Activated T-helper 9 cell treated with anti-CD3 and anti-CD28 coated beads, Interleukin-2, amount 50 U/mL, for 16 hours (primary cell): ENCODE results near the gene EBP.
A peak's percentile ranks its signal among the peaks of the same experiment; 100 is the strongest.

ENCODE experiments used
- DNase-seq: peaks from one replicate; pipeline ENCODE4 v3.0.0-alpha.2; 2020; ENCODE audit warnings: low read depth

EBP gene

GRCh38 chrX:48521353-48522243 is at the start of gene EBP:
TSS of gene EBP (plus strand) at chrX:48521808. CDS start at chrX:48523772, 1,964 bp downstream.
- peak; percentile 89 for DNase-seq

DNA sequence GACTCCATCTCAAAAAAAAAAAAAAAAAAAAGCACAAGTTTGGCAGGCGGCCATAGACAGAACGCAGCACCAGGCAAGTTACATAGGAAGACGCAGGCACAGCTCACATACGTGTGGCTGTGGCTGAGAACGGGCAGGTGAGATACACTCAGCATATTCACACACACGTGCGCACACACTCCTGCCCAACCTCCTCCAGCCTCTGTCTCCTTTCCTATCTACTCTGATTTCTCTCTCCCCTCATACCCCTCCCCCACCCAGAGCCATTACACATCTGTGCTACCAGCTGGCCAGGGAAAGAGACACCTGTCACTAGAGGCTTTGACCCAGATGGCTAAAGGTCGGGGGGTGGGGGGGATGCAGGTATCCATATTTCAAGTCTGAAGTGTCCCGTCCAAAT is 49.4 kb upstream of the EBP start:
- no peak for DNase-seq

DNA sequence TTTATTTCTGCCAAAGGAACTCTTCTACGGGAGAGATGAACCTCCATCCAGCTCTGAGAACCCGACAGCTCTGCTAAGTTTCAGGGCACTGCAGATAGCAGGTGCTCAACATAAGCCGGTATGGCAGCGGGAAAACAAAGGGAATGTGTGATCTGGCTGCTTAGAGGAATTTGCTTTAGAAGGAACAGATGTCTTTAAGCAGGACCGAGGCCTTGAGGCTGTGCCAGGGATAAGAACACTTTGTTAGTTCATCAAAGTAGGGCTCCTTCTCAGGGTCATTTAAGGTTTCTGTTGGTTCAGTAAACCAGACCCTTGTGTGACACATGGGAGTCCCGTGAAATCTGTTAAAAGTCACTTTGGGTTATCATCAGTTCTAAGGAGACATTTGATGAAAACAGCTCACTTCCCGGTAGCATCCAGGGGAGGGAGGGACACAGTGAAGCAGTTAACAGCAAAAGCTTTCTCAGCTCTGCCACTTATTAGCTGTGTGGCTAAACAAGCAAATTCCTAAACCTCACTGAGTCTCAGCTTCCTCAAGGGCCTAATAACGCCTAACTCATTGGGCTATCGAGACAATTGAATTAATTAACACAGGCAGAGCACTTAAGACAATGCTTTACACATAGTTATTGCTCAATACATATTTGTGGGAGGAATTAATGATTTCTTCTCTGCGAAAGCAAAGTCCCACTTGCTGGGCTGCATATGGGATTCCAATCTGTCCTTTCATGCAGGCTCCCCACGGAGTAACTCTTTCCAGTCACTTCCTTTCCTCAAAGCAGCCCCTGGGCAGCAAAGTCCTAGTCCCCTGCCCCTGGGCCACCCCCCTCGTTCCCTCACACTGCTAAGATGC is 48.5 kb upstream of the EBP start:
- no peak for DNase-seq

DNA sequence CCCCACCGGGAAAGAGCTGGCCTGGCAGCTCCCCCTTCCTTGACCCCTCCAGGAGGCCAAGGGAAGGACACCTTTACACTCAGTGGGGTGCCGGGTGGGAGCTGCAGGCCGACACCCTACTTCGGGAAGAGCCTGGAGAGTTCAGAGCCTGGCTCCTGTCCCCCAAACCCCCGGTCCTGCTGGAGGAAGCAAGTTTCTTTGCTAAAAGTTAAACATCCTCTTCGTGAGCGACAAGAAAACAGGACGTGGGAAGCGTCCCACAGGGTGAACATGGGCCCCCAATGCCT is 48.0 kb upstream of the EBP start:
- no peak for DNase-seq

- no peak for DNase-seq
Measured at GRCh38 chrX:48474127-48474526, 47.5 kb upstream of the EBP start.

- no peak for DNase-seq
Measured at GRCh38 chrX:48474581-48474980, 47.0 kb upstream of the EBP start.

GRCh38 chrX:48475296-48475695 is 46.3 kb upstream of the EBP start:
- DNase-seq: no peak

GRCh38 chrX:48475774-48476577 is 45.6 kb upstream of the EBP start, which contains the start of gene FTSJ1:
TSS of gene FTSJ1 (plus strand) at chrX:48476199. CDS start at chrX:48478048, 1,849 bp downstream.
- peak; percentile 81 for DNase-seq

GRCh38 chrX:48476919-48477318 is 44.7 kb upstream of the EBP start:
- no peak for DNase-seq

- no peak for DNase-seq
Measured at GRCh38 chrX:48477960-48478755, 43.5 kb upstream of the EBP start.

DNA sequence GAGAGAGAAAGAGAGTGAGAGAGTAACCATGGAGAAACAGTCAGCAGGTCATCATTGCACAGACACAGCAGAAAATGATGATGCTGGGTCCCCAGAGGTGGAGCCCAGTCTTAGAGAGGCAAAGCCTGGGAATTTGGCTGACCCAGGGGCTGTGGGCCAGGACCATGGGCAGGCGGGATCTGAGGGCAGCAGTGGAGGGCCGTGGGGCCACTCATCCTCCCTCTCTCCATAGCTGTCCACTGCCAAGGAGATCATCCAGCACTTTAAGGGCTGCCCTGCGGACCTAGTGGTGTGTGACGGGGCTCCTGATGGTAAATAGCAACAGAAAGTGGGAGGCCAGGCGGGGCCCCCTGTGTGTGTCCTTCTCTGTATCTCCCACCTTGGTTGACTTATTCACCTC is 42.8 kb upstream of the EBP start:
- no peak for DNase-seq

GRCh38 chrX:48480142-48480541 is 41.5 kb upstream of the EBP start:
- no peak for DNase-seq

DNA sequence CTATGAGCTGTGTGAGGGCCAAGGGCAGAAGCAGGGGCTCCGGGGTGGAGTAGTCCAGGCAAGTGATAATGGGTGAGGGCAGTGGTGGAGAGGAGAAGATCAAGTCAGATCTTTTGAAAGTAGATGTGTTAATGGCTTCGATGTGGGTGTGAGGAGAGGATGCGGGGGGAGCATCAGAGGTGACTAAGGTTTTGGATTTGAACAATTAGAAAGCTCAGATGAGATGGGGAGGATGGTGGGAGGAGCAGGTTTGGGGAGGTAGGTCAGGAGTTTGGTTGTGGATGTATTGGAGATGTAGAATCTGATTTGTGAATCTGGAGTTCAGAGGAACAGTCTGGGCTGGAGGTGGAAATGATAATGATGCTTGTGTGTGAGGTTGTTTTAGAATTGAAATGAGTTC is 41.0 kb upstream of the EBP start:
- DNase-seq: no peak

DNA sequence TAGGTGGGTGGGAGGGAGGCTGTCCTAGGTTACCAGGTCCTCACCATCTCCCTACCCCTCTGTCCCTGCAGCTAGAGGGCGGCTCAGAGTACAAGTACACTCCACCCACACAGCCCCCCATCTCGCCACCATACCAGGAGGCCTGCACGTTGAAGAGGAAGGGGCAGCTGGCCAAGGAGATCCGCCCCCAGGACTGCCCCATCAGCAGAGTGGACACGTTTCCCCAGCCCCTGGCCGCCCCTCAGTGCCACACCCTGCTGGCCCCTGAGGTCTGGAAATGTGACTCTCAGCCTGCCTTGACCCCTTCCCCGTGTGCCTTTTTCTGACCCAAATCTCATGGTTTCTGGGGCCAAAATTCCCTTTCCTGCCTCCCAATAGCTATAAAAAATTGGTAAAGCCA is 39.1 kb upstream of the EBP start:
- DNase-seq: no peak

DNA sequence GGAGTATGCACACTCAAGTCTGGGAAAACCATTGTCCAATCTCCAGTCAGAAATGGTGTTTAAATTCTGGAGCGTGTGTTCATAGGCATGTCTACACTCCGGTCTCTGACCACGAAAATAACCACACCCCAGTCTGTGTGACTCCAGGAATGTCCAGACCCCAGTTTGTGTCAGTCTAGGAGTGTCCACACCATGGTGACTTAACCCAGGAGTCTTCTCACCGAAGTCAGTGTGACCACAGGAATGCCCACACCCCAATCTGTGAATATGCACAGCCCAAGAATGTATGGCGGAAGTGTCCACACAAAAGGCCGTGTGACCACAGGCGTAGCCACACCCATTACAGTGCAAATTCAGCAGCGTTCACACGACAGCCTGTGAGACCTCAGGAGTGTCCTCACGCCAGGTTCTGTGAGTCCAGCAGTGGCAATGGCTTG is 34.2 kb upstream of the EBP start:
- no peak for DNase-seq

DNA sequence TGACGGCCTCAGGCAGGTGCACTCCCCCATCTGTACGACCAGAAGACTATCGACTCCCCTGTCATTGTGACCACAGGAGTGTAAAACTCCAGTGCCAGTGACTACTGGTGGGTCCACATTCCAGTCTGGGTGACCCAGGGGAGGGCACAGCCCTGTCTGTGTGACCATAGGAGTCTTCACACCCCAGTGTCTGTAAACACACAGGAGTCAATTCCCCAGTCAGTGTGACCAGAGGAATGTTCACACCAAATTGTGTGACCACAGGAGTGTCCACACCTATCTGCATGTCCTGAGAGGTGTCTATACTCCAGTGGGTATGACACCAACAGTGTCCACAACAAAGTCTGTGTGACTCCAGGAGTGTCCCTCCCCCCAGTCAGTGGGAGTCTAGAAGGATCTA is 33.6 kb upstream of the EBP start:
- no peak for DNase-seq

GRCh38 chrX:48489296-48489695 is 32.3 kb upstream of the EBP start:
- DNase-seq: no peak

GRCh38 chrX:48489892-48490291 is 31.7 kb upstream of the EBP start:
- no peak for DNase-seq

DNA sequence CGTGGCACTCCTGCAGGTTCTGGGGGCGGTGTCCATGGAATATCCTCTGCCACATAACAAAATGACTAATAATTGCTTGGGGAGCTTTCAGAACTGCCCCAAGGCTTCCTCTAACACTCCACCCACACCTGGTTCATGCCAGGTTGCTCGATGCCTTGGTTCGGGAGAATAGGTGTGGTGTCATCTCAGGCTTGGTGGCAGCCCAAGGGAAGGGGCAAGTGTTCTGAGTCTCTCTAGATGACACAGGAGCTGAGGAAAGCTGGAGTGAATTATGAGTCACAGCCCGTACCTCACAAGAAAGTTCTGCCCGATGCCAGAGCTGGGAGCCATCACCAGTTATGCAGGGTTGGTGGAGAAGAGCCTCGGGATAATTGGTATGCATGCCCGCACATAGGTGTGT is 30.9 kb upstream of the EBP start:
- no peak for DNase-seq

- no peak for DNase-seq
Measured at GRCh38 chrX:48491809-48492208, 29.8 kb upstream of the EBP start.

DNA sequence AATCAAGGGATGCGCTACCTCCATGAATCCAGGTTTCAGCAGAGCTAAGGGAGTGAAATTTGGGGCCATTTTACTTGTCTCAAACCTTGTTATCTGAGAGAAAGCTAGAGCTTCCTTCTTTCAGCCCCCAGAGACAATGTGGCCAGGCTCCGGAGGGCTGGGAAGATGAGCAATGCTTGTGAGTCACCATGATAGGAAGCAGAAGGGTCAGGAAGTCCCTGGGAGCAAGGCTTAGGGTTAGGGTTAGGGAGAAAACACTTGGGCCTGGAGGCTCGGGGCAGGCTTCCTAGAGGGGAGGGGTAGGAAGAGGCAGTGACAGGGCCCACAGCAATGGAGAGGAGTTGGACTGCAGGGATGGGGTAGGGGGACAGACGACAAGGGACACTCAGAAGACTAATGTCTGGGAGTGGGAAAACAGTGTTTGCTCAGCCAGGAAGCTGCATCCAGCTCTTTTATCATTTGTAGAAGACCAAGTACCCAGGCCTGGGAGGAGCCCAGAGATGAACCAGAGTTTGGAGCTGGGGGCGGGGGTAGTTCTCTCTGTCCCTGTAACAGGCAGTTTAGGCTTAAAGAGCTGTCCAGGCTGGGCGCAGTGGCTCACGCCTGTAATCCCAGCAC is 29.2 kb upstream of the EBP start:
- no peak for DNase-seq
